CD14-positive monocyte (primary cell): Measurements from ENCODE around the gene ZFP64. TPM values are rescaled to one million over a fixed set of nuclear protein-coding genes. Genes with fewer than 3 reads are reported as not detected.

Source experiments
- DNase-seq, 3 donors: peaks; one replicate each; pipeline ENCODE4 v3.0.0-alpha.2; 2011 to 2022
- H2AFZ ChIP-seq: 2 replicates; pipeline ENCODE4 v1.6.0; 2012; ENCODE audit warnings: mild to moderate bottlenecking, low read depth, low read length, inconsistent platforms; ENCODE audit not compliant: insufficient read depth, poor library complexity, severe bottlenecking
- H3K27ac ChIP-seq, 2 donors: 1 replicate in 1 of 2; 2 replicates in 1 of 2; pipeline ENCODE4 v1.5.1; 2012 to 2013; ENCODE audit warnings: low read length in 2 of 2, control low read depth in 1 of 2, inconsistent platforms in 1 of 2, low read depth in 1 of 2, mild to moderate bottlenecking in 1 of 2
- H3K27me3 ChIP-seq, 2 donors: one replicate each; pipeline versions ENCODE4 v1.6.0 to v1.6.1; 2011 to 2013; ENCODE audit warnings: low read length in 2 of 2; ENCODE audit not compliant: control insufficient read depth in 2 of 2, insufficient read depth in 2 of 2
- H3K36me3 ChIP-seq, 2 donors: replicated peaks in 1 of 2; 1 replicate in 1 of 2; 2 replicates in 1 of 2; pipeline versions ENCODE4 v1.5.1 to v1.6.1; 2012 to 2013; ENCODE audit warnings: low read length in 2 of 2, control low read depth in 1 of 2, inconsistent platforms in 1 of 2, mild to moderate bottlenecking in 1 of 2; ENCODE audit not compliant: insufficient read depth in 2 of 2, control insufficient read depth in 1 of 2
- H3K4me1 ChIP-seq, 2 donors: 1 replicate in 1 of 2; 2 replicates in 1 of 2; pipeline versions ENCODE4 v1.5.1 to v1.6.1; 2012 to 2013; ENCODE audit warnings: low read length in 2 of 2, control low read depth in 1 of 2, inconsistent platforms in 1 of 2, mild to moderate bottlenecking in 1 of 2, moderate library complexity in 1 of 2; ENCODE audit not compliant: insufficient read depth in 2 of 2, control insufficient read depth in 1 of 2
- H3K4me2 ChIP-seq: replicated peaks from 2 replicates; pipeline ENCODE3; 2012; ENCODE audit warnings: low read length, moderate library complexity, mild to moderate bottlenecking; ENCODE audit not compliant: poor library complexity, severe bottlenecking; ENCODE audit errors: extremely low read depth
- H3K4me3 ChIP-seq, 3 experiments: fragments of 200-600 bp in 1 of 3; sonication (generic) in 1 of 3; replicated peaks in 1 of 3; 1 replicate in 2 of 3; 2 replicates in 1 of 3; pipeline ENCODE4 v1.5.1; 2011 to 2013; ENCODE audit warnings: low read length in 3 of 3, mild to moderate bottlenecking in 3 of 3, control low read depth in 2 of 3, low read depth in 2 of 3, inconsistent platforms in 1 of 3, moderate library complexity in 1 of 3
- H3K79me2 ChIP-seq: 2 replicates; pipeline ENCODE4 v1.6.0; 2012; ENCODE audit warnings: mild to moderate bottlenecking, control low read depth, inconsistent platforms, low read length, moderate library complexity; ENCODE audit not compliant: insufficient read depth
- H3K9ac ChIP-seq: 2 replicates; pipeline ENCODE4 v1.6.0; 2017; ENCODE audit warnings: low read length, mild to moderate bottlenecking; ENCODE audit not compliant: insufficient read depth, poor library complexity, severe bottlenecking
- H3K9me3 ChIP-seq, 2 donors: replicated peaks in 1 of 2; 1 replicate in 1 of 2; 2 replicates in 1 of 2; pipeline versions ENCODE4 v1.5.1 to v1.6.1; 2012 to 2013; ENCODE audit warnings: low read length in 2 of 2, control low read depth in 1 of 2; ENCODE audit not compliant: control insufficient read depth in 1 of 2, insufficient read depth in 1 of 2
- H4K20me1 ChIP-seq: 2 replicates; pipeline ENCODE4 v1.6.0; 2012; ENCODE audit warnings: mild to moderate bottlenecking, low read length, control low read depth, moderate library complexity; ENCODE audit not compliant: insufficient read depth
- H3K27ac Mint-ChIP-seq, 7 donors: one replicate each; pipeline ENCODE4 v1.8.0; 2020; ENCODE audit warnings: mild to moderate bottlenecking in 7 of 7, mixed read lengths in 7 of 7, moderate library complexity in 6 of 7, inconsistent platforms in 2 of 7
- H3K27me3 Mint-ChIP-seq, 3 donors: one replicate each; pipeline ENCODE4 v1.8.0; 2021 to 2022; ENCODE audit warnings: low read depth in 3 of 3, mild to moderate bottlenecking in 3 of 3, mixed read lengths in 3 of 3, moderate library complexity in 3 of 3, inconsistent platforms in 1 of 3
- H3K36me3 Mint-ChIP-seq, 2 donors: one replicate each; pipeline ENCODE4 v1.8.0; 2020; ENCODE audit warnings: mixed read lengths in 2 of 2, inconsistent platforms in 1 of 2, mild to moderate bottlenecking in 1 of 2
- H3K4me1 Mint-ChIP-seq: one replicate; pipeline ENCODE4 v1.8.0; 2020; ENCODE audit warnings: mild to moderate bottlenecking, mixed read lengths
- H3K4me3 Mint-ChIP-seq, 2 donors: one replicate each; pipeline ENCODE4 v1.8.0; 2020; ENCODE audit warnings: mild to moderate bottlenecking in 2 of 2, mixed read lengths in 2 of 2, moderate library complexity in 1 of 2
- H3K9me3 Mint-ChIP-seq, 7 donors: one replicate each; pipeline ENCODE4 v1.8.0; 2020 to 2022; ENCODE audit warnings: mixed read lengths in 7 of 7, mild to moderate bottlenecking in 6 of 7, moderate library complexity in 6 of 7, inconsistent platforms in 2 of 7
- CTCF ChIP-seq: fragments of 200-600 bp; IDR thresholded peaks from one replicate; pipeline ENCODE4 v1.8.0; 2022; ENCODE audit warnings: antibody characterized with exemption, mild to moderate bottlenecking
- WGBS: methylation state at CpG from one replicate; pipeline ENCODE4 v1.1.5; 2013; ENCODE audit warnings: missing lambda C conversion rate; ENCODE audit not compliant: insufficient coverage; 5-methylcytosine and 5-hydroxymethylcytosine counted together
- intact Hi-C, 2 donors: fragments of 100-400 bp; cut with micrococcal nuclease; formaldehyde crosslinking; loops; one replicate each; pipeline versions ENCODE4 v1.15.0 to v1.15.1; 2023
- polyA plus RNA-seq, 3 donors: library from polyadenylated mRNA; depleted of rRNA in 1 of 3; unstranded in 2 of 3; stranded (reverse) in 1 of 3; fragments of 300-500 nt in 2 of 3; fragments of >200 nt in 1 of 3; fragmentation: Illumina TruSeq in 2 of 3; gene quantifications; 1 replicate in 2 of 3; 2 replicates in 1 of 3; pipeline ENCODE4 v1.2.3, GENCODE V29; 2012 to 2021

Gene ZFP64
- polyA plus RNA-seq, 3 donors, result 2.9 to 7.3 (median 4.9) TPM

GRCh38 chr20:52160621-52161204 lies 30.9 kb downstream of the ZFP64 start:
- H3K27me3 ChIP-seq, result no peaks in the 10 kb centered on the region
- no peak overlapping the region for H2AFZ ChIP-seq
- peaks cover 2 to 7% of the 10 kb centered on the region in 2 donors for H3K9me3 ChIP-seq
- Mint-ChIP-seq H3K36me3 (peaks cover 79 to 85% of the 10 kb centered on the region in 2 donors), H3K9me3 (peaks cover 1 to 14% (median 8%) of the 10 kb centered on the region in 7 donors), H3K4me3 (no peak overlapping the region), H3K27me3 (no peaks in the 10 kb centered on the region), H3K4me1 (no peaks in the 10 kb centered on the region), H3K27ac (no peak overlapping the region)
- WGBS, result 94% methylated on average over 6 of the region's 9 CpGs
- no peak overlapping the region for H3K9ac ChIP-seq
- H3K4me3 ChIP-seq, result no peak overlapping the region
- no peak for DNase-seq
- H3K27ac ChIP-seq, result no peak overlapping the region
- intact Hi-C loops, result no loop called here
- no peaks in the 10 kb centered on the region for H3K4me1 ChIP-seq
- TF ChIP-seq CTCF, result no peak
- no peaks in the 10 kb centered on the region for H3K79me2 ChIP-seq
- peaks cover 59 to 89% of the 10 kb centered on the region in 2 donors for H3K36me3 ChIP-seq
- H3K4me2 ChIP-seq, result no peak overlapping the region
- no peaks in the 10 kb centered on the region for H4K20me1 ChIP-seq

GRCh38 chr20:52160049-52160570 lies 31.5 kb downstream of the ZFP64 start:
- no peaks in the 10 kb centered on the region for H3K27me3 Mint-ChIP-seq
- H3K9me3 Mint-ChIP-seq, result peaks cover 1 to 14% (median 8%) of the 10 kb centered on the region in 7 donors
- Histone ChIP-seq H3K9ac (no peak overlapping the region), H3K36me3 (peaks cover 55 to 83% of the 10 kb centered on the region in 2 donors), H4K20me1 (no peaks in the 10 kb centered on the region), H3K9me3 (peaks cover 0 to 7% of the 10 kb centered on the region in 2 donors), H3K4me2 (no peak overlapping the region), H3K4me1 (no peaks in the 10 kb centered on the region), H2AFZ (no peak overlapping the region), H3K27me3 (no peaks in the 10 kb centered on the region), H3K79me2 (no peaks in the 10 kb centered on the region), H3K27ac (no peak overlapping the region), H3K4me3 (no peak overlapping the region)
- 100% methylated on average over 9 of the region's 18 CpGs for WGBS
- no peak for TF ChIP-seq CTCF
- DNase-seq, result no peak
- H3K4me3 Mint-ChIP-seq, result no peak overlapping the region
- H3K4me1 Mint-ChIP-seq, result no peaks in the 10 kb centered on the region
- H3K36me3 Mint-ChIP-seq, result peaks cover 78 to 85% of the 10 kb centered on the region in 2 donors
- peak overlapping the region in 1 of 7 donors; percentile 45 for H3K27ac Mint-ChIP-seq
- intact Hi-C loops, result no loop called here
